ENCODE data around the gene BDP1.
A peak's percentile ranks its signal among the peaks of the same experiment; 100 is the strongest.
"Not testable (repeated sequence)": the region's sequence is repeated elsewhere in the genome, so short reads cannot be mapped to it uniquely, and the experiment has no call there.

The BDP1 gene

GRCh38 chr5:71571811-71572210 is 116.4 kb downstream of the BDP1 start:
- not testable (repeated sequence) for DNase-seq (ENCODE audit: low read depth, low spot score)

- no peak for DNase-seq (ENCODE audit: low read depth, low spot score)
Measured at GRCh38 chr5:71573591-71573990, 118.1 kb downstream of the BDP1 start.

- not testable (repeated sequence) for DNase-seq (ENCODE audit: low read depth, low spot score)
Measured at GRCh38 chr5:71575588-71575987, 120.1 kb downstream of the BDP1 start.

GRCh38 chr5:71576241-71576640 is 120.8 kb downstream of the BDP1 start:
- no peak for DNase-seq (ENCODE audit: low read depth, low spot score)

- not testable (repeated sequence) for DNase-seq (ENCODE audit: low read depth, low spot score)
Measured at GRCh38 chr5:71577839-71578238, 122.4 kb downstream of the BDP1 start.

- no peak for DNase-seq (ENCODE audit: low read depth, low spot score)
Measured at GRCh38 chr5:71582945-71583584, 127.6 kb downstream of the BDP1 start.

- no peak for DNase-seq (ENCODE audit: low read depth, low spot score)
Measured at GRCh38 chr5:71586052-71586940, 130.8 kb downstream of the BDP1 start.

GRCh38 chr5:71586941-71587765 is 131.7 kb downstream of the BDP1 start, which contains the start of gene MCCC2:
MCCC2 (plus strand) TSS chr5:71587340; CDS start chr5:71587426, 86 bp downstream.
- peak; percentile 83 for DNase-seq (ENCODE audit: low read depth, low spot score)

GRCh38 chr5:71587766-71588532 is 132.5 kb downstream of the BDP1 start:
- DNase-seq (ENCODE audit: low read depth, low spot score): no peak

GRCh38 chr5:71588533-71588885 is 133.1 kb downstream of the BDP1 start:
- no peak for DNase-seq (ENCODE audit: low read depth, low spot score)

- no peak for DNase-seq (ENCODE audit: low read depth, low spot score)
Measured at GRCh38 chr5:71589903-71590302, 134.5 kb downstream of the BDP1 start.

- DNase-seq (ENCODE audit: low read depth, low spot score): no peak
Measured at GRCh38 chr5:71591100-71591499, 135.6 kb downstream of the BDP1 start.

GRCh38 chr5:71596169-71596568 is 140.7 kb downstream of the BDP1 start:
- DNase-seq (ENCODE audit: low read depth, low spot score): no peak

- DNase-seq (ENCODE audit: low read depth, low spot score): no peak
Measured at GRCh38 chr5:71597001-71597400, 141.6 kb downstream of the BDP1 start.

GRCh38 chr5:71600783-71601182 is 145.3 kb downstream of the BDP1 start:
- no peak for DNase-seq (ENCODE audit: low read depth, low spot score)

GRCh38 chr5:71601222-71602026 is 146.0 kb downstream of the BDP1 start:
- DNase-seq (ENCODE audit: low read depth, low spot score): peak; percentile 97

GRCh38 chr5:71609916-71610315 is 154.5 kb downstream of the BDP1 start:
- DNase-seq (ENCODE audit: low read depth, low spot score): not testable (repeated sequence)

GRCh38 chr5:71615809-71616208 is 160.4 kb downstream of the BDP1 start:
- no peak for DNase-seq (ENCODE audit: low read depth, low spot score)

All from brain pericyte (primary cell).